Glutamatergic neuron (in vitro differentiated cells): ENCODE results near the gene ASB2. TPM values are rescaled to one million over a fixed set of nuclear protein-coding genes. Genes with fewer than 3 reads are reported as not detected.

Source experiments
- DNase-seq: peaks from one replicate; pipeline ENCODE4 v3.0.0; 2022
- H3K27ac Mint-ChIP-seq: one replicate; pipeline ENCODE4 v1.8.0; 2020; ENCODE audit warnings: mild to moderate bottlenecking, mixed read lengths, inconsistent platforms; ENCODE audit not compliant: unreplicated experiment
- H3K27me3 Mint-ChIP-seq: one replicate; pipeline ENCODE4 v1.8.0; 2020; ENCODE audit warnings: mild to moderate bottlenecking, moderate library complexity, mixed read lengths, inconsistent platforms; ENCODE audit not compliant: unreplicated experiment
- H3K36me3 Mint-ChIP-seq: one replicate; pipeline ENCODE4 v1.8.0; 2020; ENCODE audit warnings: mild to moderate bottlenecking, mixed read lengths, inconsistent platforms; ENCODE audit not compliant: unreplicated experiment
- H3K4me1 Mint-ChIP-seq: one replicate; pipeline ENCODE4 v1.8.0; 2020; ENCODE audit warnings: mild to moderate bottlenecking, low read depth, mixed read lengths, inconsistent platforms; ENCODE audit not compliant: unreplicated experiment
- H3K4me3 Mint-ChIP-seq: one replicate; pipeline ENCODE4 v1.8.0; 2020; ENCODE audit warnings: mild to moderate bottlenecking, mixed read lengths, inconsistent platforms; ENCODE audit not compliant: unreplicated experiment
- H3K9me3 Mint-ChIP-seq: one replicate; pipeline ENCODE4 v1.8.0; 2020; ENCODE audit warnings: mild to moderate bottlenecking, moderate library complexity, mixed read lengths, inconsistent platforms; ENCODE audit not compliant: unreplicated experiment
- total RNA-seq: library from RNA; stranded (reverse); fragmentation: NEBNext Ultra II Directional; extraction: Animal tissue kit (Norgen Biotek cat#: 25700); gene quantifications from one replicate; pipeline ENCODE4 v1.2.1, GENCODE V29; 2021; ENCODE audit not compliant: unreplicated experiment
- TF ChIP-seq, protein P1 (sequence below): fragments of 200-600 bp; sonication (generic); IDR thresholded peaks from one replicate; pipeline ENCODE4 v1.5.0; 2021; ENCODE audit not compliant: partially characterized antibody, unreplicated experiment

Gene ASB2
- total RNA-seq, 1 donor from 2014 or later: 16.6 TPM

DNA sequence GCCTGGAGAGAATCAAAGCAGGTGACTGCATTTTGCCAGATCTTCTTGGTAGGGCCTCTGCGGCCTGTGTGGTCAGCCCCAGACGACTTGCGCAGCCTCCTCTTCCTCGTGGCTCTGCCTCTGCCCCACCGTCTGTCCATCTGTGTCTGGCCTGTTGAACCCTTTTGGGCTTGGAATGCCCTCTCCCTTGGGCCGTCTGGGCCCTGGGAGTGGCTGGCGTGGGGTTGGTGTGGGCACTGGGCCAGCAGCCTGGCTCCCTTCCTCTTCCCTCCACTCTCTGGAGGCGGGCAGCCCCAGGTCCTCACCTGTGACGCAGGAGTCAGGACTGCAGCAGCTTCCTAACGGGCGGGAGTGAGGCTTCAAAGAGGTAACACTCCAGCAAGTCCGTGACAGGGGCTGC is 11.0 kb upstream of the ASB2 start:
- Mint-ChIP-seq H3K27ac (no peak overlapping the region), H3K4me3 (no peak overlapping the region), H3K36me3 (no peaks in the 10 kb centered on the region), H3K27me3 (peaks cover 6% of the 10 kb centered on the region), H3K4me1 (peaks cover 20% of the 10 kb centered on the region), H3K9me3 (peaks cover 11% of the 10 kb centered on the region)
- TF ChIP-seq, protein P1, sequence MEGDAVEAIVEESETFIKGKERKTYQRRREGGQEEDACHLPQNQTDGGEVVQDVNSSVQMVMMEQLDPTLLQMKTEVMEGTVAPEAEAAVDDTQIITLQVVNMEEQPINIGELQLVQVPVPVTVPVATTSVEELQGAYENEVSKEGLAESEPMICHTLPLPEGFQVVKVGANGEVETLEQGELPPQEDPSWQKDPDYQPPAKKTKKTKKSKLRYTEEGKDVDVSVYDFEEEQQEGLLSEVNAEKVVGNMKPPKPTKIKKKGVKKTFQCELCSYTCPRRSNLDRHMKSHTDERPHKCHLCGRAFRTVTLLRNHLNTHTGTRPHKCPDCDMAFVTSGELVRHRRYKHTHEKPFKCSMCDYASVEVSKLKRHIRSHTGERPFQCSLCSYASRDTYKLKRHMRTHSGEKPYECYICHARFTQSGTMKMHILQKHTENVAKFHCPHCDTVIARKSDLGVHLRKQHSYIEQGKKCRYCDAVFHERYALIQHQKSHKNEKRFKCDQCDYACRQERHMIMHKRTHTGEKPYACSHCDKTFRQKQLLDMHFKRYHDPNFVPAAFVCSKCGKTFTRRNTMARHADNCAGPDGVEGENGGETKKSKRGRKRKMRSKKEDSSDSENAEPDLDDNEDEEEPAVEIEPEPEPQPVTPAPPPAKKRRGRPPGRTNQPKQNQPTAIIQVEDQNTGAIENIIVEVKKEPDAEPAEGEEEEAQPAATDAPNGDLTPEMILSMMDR: no peak
- no peak for DNase-seq

DNA sequence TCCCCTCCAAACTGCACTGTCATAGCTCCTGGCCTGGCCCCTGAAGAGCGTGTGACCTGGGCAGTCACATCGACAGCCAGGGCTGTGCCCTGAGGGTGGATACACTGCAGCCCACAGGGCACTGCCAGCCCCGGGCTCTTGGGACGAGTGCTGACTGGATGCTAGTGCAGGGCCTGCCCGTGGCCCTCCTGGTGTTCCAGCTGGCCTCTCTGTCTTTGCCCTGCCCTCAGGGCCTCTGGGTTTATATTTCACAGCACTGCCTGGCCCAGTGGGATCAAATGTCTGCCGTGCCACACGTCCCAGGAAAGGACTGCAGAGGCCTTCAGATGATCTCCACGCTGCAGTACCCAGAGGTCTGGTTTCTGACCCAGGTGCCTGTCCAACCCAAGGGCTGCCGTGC is 10.6 kb upstream of the ASB2 start:
- TF ChIP-seq, protein P1: no peak
- no peaks in the 10 kb centered on the region for H3K36me3 Mint-ChIP-seq
- H3K4me1 Mint-ChIP-seq: peaks cover 20% of the 10 kb centered on the region
- peaks cover 4% of the 10 kb centered on the region for H3K27me3 Mint-ChIP-seq
- H3K9me3 Mint-ChIP-seq: peaks cover 9% of the 10 kb centered on the region
- no peak overlapping the region for H3K27ac Mint-ChIP-seq
- DNase-seq: no peak
- no peak overlapping the region for H3K4me3 Mint-ChIP-seq

DNA sequence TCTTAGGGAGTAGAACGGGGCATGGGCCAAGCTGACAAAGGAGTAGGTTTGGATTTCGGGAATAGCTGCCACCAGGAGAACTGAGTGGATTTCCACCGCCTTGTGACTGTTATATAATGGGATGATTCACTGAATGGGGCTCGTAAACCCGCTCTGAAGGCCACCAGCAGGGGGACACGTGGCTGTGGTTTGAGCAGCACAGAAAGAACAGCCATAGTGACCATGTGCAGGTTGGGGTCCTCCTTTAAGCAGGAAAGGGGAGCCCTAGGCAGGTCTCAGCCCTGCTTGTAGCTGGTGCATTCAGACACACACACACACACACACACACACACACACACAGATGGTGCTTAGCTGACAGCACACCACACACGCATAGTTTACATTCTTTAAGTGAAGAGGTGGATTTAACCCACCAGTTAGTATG is 8.6 kb upstream of the ASB2 start:
- Mint-ChIP-seq H3K9me3 (peaks cover 8% of the 10 kb centered on the region), H3K27me3 (peaks cover 6% of the 10 kb centered on the region), H3K36me3 (no peaks in the 10 kb centered on the region), H3K4me1 (peaks cover 21% of the 10 kb centered on the region), H3K4me3 (no peak overlapping the region), H3K27ac (no peak overlapping the region)
- TF ChIP-seq, protein P1: peak; percentile 49
- peak; percentile 69 for DNase-seq

DNA sequence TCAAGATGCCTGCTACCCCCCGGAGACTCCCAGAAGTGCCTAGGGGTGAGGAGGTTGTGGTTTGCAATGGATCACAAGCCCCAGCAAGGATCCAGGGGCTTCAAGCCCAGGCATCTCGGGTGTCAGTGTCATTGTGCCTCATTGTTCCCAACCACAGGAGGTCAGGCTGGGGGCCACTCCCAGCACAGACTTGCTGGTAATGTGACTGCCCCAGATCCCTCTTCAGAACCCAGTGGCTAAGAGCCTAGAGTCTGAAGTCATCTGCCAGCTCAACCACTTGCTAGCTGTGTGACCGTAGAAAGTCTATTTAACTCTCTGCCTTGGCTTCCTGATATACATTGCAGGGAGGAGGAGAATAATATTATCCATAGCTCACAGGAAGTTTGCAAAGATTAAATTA is 7.7 kb upstream of the ASB2 start:
- no peaks in the 10 kb centered on the region for H3K36me3 Mint-ChIP-seq
- peaks cover 6% of the 10 kb centered on the region for H3K27me3 Mint-ChIP-seq
- peaks cover 17% of the 10 kb centered on the region for H3K4me1 Mint-ChIP-seq
- H3K4me3 Mint-ChIP-seq: no peak overlapping the region
- TF ChIP-seq, protein P1: no peak
- no peak overlapping the region for H3K27ac Mint-ChIP-seq
- H3K9me3 Mint-ChIP-seq: peaks cover 5% of the 10 kb centered on the region
- DNase-seq: no peak

DNA sequence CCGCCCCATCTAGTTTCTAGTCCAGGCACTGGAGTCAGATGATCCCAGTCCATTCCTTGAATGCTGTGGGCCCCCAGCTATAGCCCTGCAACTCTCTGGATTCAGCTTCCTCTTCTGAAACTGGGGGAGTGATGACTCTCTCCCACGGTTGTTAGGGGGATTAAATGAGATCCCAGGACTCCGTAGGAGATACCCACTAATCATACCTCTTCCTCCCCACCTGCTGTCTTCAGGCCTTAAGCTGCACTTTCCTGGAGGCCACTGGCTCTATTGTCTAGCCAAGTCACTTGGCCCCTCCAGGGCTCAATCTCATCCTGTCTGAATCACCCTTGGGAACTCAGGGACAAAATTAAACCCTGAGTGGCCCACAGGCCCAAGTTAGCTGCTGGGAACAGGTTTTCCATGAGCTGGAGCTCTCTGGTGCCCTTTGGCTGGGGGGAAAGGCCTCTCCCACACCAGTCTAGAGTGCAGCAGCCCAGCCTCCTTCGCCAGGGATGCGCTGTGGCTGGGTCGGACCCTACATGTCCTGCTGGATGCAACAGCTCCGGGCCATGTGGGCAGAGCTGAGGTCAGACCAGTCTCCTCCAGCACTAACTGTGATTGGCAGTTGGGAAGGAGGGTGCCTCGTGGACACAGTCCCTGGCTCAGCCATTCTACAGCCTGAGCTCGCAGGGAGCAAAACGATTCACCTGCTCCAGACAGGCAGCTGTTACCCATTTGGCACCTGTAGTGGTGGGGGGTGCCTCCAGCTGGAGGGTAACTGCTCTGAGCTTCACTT is 6.0 kb upstream of the ASB2 start:
- TF ChIP-seq, protein P1: no peak

More for the DNA sequence above, 6.0 kb upstream of the ASB2 start:
- Mint-ChIP-seq H3K36me3 (no peaks in the 10 kb centered on the region), H3K27me3 (peaks cover 6% of the 10 kb centered on the region), H3K4me1 (peaks cover 16% of the 10 kb centered on the region), H3K27ac (no peak overlapping the region), H3K4me3 (no peak overlapping the region), H3K9me3 (peaks cover 5% of the 10 kb centered on the region)
- no peak for DNase-seq
